ENCODE measurements around the gene CBX1.
"Not testable (repeated sequence)": the region's sequence is repeated elsewhere in the genome, so short reads cannot be mapped to it uniquely, and the experiment has no call there.

The CBX1 gene

GRCh38 chr17:48070195-48070594, 31.1 kb downstream of the CBX1 start:
- DNase-seq, result no peak

GRCh38 chr17:48068491-48068961, 32.8 kb downstream of the CBX1 start:
- no peak for DNase-seq

- not testable (repeated sequence) for DNase-seq
Observed at GRCh38 chr17:48067808-48068207, 33.5 kb downstream of the CBX1 start.

GRCh38 chr17:48067245-48067644, 34.0 kb downstream of the CBX1 start:
- no peak for DNase-seq

DNA sequence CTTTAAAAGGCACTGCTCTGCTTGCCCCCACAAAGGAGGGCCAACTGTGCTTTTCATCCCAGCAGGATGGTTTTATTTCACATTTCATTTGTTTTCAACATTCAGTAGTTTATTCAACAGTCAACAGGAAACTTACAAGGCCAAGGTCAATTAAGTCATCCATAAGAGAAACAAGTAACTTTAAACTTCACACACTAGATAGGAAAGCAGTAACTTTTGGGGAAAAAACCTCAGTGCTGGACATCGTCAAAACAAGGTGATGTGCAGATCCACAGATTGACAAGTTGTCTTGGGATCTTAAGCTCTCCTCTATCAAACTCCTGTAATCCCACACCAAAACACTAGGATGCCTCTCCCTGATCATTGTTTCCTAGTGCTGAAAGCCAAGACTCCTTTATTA, 34.6 kb downstream of the CBX1 start:
- no peak for DNase-seq

GRCh38 chr17:48066192-48066591, 35.1 kb downstream of the CBX1 start:
- no peak for DNase-seq

- no peak for DNase-seq
Observed at GRCh38 chr17:48064638-48065037, 36.6 kb downstream of the CBX1 start.

- DNase-seq, result no peak
Observed at GRCh38 chr17:48062273-48062672, 39.0 kb downstream of the CBX1 start.

DNA sequence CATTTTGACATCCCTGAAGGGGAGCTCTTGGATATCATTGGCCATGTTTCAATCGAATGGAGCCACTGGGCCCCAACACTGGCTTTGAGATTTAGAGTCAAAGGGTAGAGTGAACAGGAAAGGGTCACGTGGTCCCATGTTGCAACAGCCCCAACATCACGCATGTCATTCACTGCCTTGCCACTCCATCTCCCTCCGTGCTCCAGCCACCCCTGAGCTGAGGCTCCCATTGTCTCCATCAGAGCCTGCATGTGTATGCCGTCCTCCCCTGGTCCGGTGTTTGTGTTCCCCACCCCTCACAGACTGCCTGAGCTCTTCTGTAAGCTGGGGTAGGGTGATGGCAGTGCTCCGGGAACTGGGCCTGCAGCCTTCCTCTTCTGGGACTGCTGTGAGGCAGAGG, 41.0 kb downstream of the CBX1 start:
- DNase-seq, result no peak

DNA sequence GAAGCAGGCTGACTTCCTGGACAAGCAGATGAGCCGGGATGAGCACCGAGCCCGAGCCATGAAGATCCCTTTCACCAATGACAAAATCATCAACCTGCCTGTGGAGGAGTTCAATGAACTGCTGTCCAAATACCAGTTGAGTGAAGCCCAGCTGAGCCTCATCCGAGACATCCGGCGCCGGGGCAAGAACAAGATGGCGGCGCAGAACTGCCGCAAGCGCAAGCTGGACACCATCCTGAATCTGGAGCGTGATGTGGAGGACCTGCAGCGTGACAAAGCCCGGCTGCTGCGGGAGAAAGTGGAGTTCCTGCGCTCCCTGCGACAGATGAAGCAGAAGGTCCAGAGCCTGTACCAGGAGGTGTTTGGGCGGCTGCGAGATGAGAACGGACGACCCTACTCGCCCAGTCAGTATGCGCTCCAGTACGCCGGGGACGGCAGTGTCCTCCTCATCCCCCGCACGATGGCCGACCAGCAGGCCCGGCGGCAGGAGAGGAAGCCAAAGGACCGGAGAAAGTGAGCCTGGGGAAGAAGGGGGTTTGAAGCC, 42.1 kb downstream of the CBX1 start:
- DNase-seq, result no peak

DNA sequence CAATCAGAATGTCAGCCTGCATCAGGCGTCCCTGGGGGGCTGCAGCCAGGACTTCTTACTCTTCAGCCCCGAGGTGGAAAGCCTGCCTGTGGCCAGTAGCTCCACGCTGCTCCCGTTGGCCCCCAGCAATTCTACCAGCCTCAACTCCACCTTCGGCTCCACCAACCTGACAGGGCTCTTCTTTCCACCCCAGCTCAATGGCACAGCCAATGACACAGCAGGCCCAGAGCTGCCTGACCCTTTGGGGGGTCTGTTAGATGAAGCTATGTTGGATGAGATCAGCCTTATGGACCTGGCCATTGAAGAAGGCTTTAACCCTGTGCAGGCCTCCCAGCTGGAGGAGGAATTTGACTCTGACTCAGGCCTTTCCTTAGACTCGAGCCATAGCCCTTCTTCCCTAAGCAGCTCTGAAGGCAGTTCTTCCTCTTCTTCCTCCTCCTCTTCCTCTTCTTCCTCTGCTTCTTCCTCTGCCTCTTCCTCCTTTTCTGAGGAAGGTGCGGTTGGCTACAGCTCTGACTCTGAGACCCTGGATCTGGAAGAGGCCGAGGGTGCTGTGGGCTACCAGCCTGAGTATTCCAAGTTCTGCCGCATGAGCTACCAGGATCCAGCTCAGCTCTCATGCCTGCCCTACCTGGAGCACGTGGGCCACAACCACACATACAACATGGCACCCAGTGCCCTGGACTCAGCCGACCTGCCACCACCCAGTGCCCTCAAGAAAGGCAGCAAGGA, 42.7 kb downstream of the CBX1 start:
- no peak for DNase-seq

GRCh38 chr17:48057626-48058025, 43.7 kb downstream of the CBX1 start:
- DNase-seq, result no peak

- no peak for DNase-seq
Observed at GRCh38 chr17:48056879-48057278, 44.4 kb downstream of the CBX1 start.

DNA sequence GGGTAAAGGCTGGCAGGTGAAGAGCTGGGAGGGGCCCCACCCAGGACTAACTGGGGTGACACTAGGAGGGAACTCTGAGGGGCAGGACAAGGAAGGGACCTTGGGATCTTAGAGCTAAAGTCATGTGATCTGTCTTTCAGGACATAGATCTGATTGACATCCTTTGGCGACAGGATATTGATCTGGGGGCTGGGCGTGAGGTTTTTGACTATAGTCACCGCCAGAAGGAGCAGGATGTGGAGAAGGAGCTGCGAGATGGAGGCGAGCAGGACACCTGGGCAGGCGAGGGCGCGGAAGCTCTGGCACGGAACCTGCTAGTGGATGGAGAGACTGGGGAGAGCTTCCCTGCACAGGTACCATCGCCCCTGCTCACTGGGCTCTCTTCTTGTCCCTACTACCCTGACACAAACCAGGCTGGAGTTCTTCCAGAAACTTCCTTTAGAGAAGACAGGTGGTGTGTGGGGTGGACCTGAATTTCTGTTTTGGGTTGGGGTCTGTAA, 45.0 kb downstream of the CBX1 start:
- DNase-seq, result no peak

DNA sequence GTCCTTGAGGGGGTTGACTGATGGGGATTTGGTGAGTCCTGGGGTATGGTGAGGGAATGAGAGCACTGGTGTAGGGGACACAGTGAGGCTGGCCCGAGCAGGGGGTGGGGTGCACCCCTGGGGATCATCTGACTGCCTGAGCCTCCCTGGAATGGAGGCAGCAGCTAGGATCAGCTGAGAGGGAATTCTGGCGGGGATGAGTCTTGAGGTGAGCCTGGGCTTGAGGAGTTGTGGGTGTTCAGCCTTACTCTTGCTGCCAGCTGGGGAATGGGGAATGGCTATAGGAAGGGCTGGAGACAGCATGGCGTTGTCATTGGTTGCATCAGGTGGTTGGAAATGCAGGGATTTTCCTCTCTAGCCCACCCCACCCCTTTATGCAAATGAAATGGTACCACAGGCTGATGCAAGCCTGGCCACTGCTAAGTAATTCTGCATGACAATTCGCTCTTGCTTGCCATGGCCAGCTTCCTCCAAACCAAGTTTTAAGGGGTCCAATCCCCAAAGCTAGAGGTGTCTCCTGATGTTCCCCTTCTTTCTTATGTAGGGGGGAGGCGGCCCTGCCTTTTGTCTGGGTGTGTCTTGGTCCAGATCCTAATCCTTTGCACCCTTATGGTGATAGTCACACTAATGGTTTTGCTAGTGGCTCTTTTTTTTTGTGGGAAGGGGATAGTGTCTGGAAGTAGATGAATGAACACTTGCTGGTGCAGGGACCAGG, 45.6 kb downstream of the CBX1 start:
- DNase-seq, result no peak

DNA sequence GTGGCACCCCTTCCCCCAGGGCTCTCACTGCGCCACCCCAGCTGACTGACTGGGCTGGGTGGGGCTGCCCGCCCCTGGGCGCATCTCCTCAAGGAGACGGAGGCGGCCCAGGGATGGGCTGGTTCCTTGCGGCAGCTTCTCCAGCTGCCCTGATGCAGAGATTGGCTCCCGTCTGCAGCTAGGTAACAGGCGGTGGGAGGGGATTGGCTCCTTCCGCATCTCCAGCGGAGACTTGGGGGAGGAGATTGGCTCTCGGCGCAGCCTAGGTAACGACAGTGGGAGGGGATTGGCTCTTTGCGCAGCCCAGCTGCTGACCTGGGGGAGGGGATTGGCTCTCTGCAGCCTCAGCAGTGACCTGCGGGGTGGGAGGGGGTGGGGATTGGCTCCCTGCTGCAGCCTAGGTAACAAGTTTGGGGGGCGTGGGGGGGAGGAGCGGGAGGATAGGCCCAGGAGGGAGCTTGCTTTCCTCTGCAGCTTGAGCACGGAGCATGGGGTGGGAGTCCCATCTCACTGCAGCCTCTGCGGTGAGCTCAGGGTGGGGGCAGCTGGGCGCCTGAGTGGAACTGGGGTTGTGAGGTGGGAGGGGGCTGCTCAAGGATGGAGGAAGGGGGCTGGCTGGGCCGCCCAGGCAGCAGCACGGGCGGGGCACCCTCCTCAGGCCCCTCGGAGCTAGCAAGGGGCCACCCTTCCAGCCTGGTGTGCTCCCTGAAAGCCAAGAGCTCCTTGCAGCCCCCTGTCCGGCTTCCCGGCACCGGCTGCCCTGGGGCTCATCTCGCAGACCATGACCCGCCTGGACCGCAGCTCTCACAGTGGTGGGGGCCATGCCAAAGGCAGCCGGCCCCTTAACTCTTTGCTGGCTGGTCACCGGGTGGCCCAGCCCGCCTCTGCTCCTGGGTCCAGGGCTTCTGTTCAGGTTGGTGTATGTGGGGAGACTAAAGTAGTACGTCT, 46.8 kb downstream of the CBX1 start:
- DNase-seq, result peak; percentile 46

GRCh38 chr17:48053758-48054237, 47.5 kb downstream of the CBX1 start:
- DNase-seq, result no peak

GRCh38 chr17:48052956-48053757, 48.1 kb downstream of the CBX1 start:
- DNase-seq, result peak; percentile 45

DNA sequence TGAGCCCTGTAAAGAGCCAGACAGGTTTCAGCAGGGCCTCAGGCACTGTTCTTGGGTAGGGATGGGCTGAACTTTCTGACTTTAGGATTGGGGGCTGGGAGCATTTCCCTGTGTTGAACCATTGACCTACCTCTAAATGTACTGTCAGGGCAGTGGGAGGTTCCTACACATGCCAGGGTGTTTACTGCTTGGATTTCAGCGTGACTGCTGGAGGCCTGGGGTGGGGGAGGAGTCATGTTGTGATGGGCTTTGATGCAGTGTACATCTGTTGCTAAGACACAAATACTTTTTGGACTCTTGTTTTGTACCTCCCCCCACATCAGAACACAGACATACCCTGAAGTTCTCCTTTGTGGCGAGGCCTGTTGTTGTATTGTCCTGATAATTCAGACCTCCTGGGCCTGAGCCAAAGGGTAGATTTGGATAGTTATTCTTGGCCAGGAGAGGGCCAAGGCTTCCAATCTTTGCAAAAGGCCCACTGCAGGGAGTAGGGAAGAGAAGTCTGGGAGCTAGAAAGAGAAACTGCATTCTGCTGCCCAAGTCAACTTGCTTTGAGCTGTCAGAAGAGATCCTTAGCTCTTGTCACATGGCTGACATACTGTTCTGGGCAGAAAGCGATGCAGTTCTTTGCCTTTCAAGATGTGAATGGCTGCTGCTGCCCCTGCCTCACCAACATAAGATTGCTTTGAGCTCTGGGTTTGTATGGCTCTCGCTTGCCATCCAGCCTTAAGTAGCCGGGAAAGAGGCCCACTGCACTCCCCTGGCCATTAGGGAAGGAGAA, 49.4 kb downstream of the CBX1 start:
- no peak for DNase-seq

DNA sequence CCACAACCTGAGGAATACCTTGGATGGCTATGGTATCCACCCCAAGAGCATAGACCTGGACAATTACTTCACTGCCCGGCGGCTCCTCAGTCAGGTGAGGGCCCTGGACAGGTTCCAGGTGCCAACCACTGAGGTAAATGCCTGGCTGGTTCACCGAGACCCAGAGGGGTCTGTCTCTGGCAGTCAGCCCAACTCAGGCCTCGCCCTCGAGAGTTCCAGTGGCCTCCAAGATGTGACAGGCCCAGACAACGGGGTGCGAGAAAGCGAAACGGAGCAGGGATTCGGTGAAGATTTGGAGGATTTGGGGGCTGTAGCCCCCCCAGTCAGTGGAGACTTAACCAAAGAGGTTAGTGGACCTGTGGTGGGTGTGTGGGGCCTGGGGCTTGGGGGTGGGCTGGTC, 50.0 kb downstream of the CBX1 start:
- no peak for DNase-seq

Data from DMS153 (cell line).